ENCODE measurements around the gene RHEB.

The RHEB gene

GRCh38 chr7:151511946-151512345 lies 7.7 kb downstream of the RHEB start:
- no peaks in the 10 kb centered on the region for H3K9me3 ChIP-seq (ENCODE audit: insufficient read depth, low read depth, low read length)
- H3K27me3 ChIP-seq (ENCODE audit: insufficient read depth, low read length) = no peaks in the 10 kb centered on the region
- peaks cover 40% of the 10 kb centered on the region for H3K4me1 ChIP-seq (ENCODE audit: insufficient read depth, low read length)
- no peak overlapping the region for H3K9ac ChIP-seq (ENCODE audit: low read depth, low read length)
- H3K36me3 ChIP-seq (ENCODE audit: insufficient read depth, low read length) = no peaks in the 10 kb centered on the region
- 92% methylated on average over 4 of the region's 4 CpGs for WGBS
- no peak overlapping the region for H3K4me3 ChIP-seq (ENCODE audit: low read length)
- no peak overlapping the region for H3K27ac ChIP-seq (ENCODE audit: low read depth, low read length)

- H3K4me3 ChIP-seq (ENCODE audit: low read length) = no peak overlapping the region
- no peaks in the 10 kb centered on the region for H3K27me3 ChIP-seq (ENCODE audit: insufficient read depth, low read length)
- H3K9ac ChIP-seq (ENCODE audit: low read depth, low read length) = no peak overlapping the region
- H3K36me3 ChIP-seq (ENCODE audit: insufficient read depth, low read length) = no peaks in the 10 kb centered on the region
- peaks cover 45% of the 10 kb centered on the region for H3K4me1 ChIP-seq (ENCODE audit: insufficient read depth, low read length)
- WGBS = 93% methylated on average over 4 of the region's 4 CpGs
- H3K9me3 ChIP-seq (ENCODE audit: insufficient read depth, low read depth, low read length) = no peaks in the 10 kb centered on the region
- no peak overlapping the region for H3K27ac ChIP-seq (ENCODE audit: low read depth, low read length)
Observed at GRCh38 chr7:151511270-151511669, 8.4 kb downstream of the RHEB start.

- 89% methylated on average over 5 of the region's 5 CpGs for WGBS
- Histone ChIP-seq H3K9ac (ENCODE audit: low read depth, low read length) (no peak overlapping the region), H3K9me3 (ENCODE audit: insufficient read depth, low read depth, low read length) (no peaks in the 10 kb centered on the region), H3K36me3 (ENCODE audit: insufficient read depth, low read length) (no peaks in the 10 kb centered on the region), H3K4me3 (ENCODE audit: low read length) (no peak overlapping the region), H3K27me3 (ENCODE audit: insufficient read depth, low read length) (no peaks in the 10 kb centered on the region), H3K27ac (ENCODE audit: low read depth, low read length) (no peak overlapping the region), H3K4me1 (ENCODE audit: insufficient read depth, low read length) (peaks cover 54% of the 10 kb centered on the region)
Observed at GRCh38 chr7:151509670-151510333, 9.9 kb downstream of the RHEB start.

- Histone ChIP-seq H3K9ac (ENCODE audit: low read depth, low read length) (no peak overlapping the region), H3K27me3 (ENCODE audit: insufficient read depth, low read length) (no peaks in the 10 kb centered on the region), H3K36me3 (ENCODE audit: insufficient read depth, low read length) (no peaks in the 10 kb centered on the region), H3K4me1 (ENCODE audit: insufficient read depth, low read length) (peaks cover 63% of the 10 kb centered on the region), H3K9me3 (ENCODE audit: insufficient read depth, low read depth, low read length) (no peaks in the 10 kb centered on the region), H3K4me3 (ENCODE audit: low read length) (no peak overlapping the region), H3K27ac (ENCODE audit: low read depth, low read length) (no peak overlapping the region)
- 89% methylated on average over 6 of the region's 6 CpGs for WGBS
Observed at GRCh38 chr7:151508991-151509390, 10.7 kb downstream of the RHEB start.

- Histone ChIP-seq H3K4me3 (ENCODE audit: low read length) (no peak overlapping the region), H3K36me3 (ENCODE audit: insufficient read depth, low read length) (no peaks in the 10 kb centered on the region), H3K9me3 (ENCODE audit: insufficient read depth, low read depth, low read length) (no peaks in the 10 kb centered on the region), H3K27ac (ENCODE audit: low read depth, low read length) (no peak overlapping the region), H3K4me1 (ENCODE audit: insufficient read depth, low read length) (peaks cover 69% of the 10 kb centered on the region), H3K9ac (ENCODE audit: low read depth, low read length) (no peak overlapping the region), H3K27me3 (ENCODE audit: insufficient read depth, low read length) (no peaks in the 10 kb centered on the region)
- WGBS = 88% methylated on average over 1 of the region's 2 CpGs
Observed at GRCh38 chr7:151507806-151508205, 11.9 kb downstream of the RHEB start.

GRCh38 chr7:151506901-151507382 lies 12.8 kb downstream of the RHEB start:
- 68% methylated on average over 3 of the region's 5 CpGs for WGBS
- no peaks in the 10 kb centered on the region for H3K36me3 ChIP-seq (ENCODE audit: insufficient read depth, low read length)
- peaks cover 66% of the 10 kb centered on the region for H3K4me1 ChIP-seq (ENCODE audit: insufficient read depth, low read length)
- no peak overlapping the region for H3K27ac ChIP-seq (ENCODE audit: low read depth, low read length)
- H3K4me3 ChIP-seq (ENCODE audit: low read length) = no peak overlapping the region
- no peak overlapping the region for H3K9ac ChIP-seq (ENCODE audit: low read depth, low read length)
- H3K9me3 ChIP-seq (ENCODE audit: insufficient read depth, low read depth, low read length) = no peaks in the 10 kb centered on the region
- H3K27me3 ChIP-seq (ENCODE audit: insufficient read depth, low read length) = no peaks in the 10 kb centered on the region

GRCh38 chr7:151505836-151506468 lies 13.7 kb downstream of the RHEB start:
- WGBS = 98% methylated on average over 4 of the region's 4 CpGs
- Histone ChIP-seq H3K36me3 (ENCODE audit: insufficient read depth, low read length) (no peaks in the 10 kb centered on the region), H3K27me3 (ENCODE audit: insufficient read depth, low read length) (no peaks in the 10 kb centered on the region), H3K4me1 (ENCODE audit: insufficient read depth, low read length) (peaks cover 65% of the 10 kb centered on the region), H3K9ac (ENCODE audit: low read depth, low read length) (no peak overlapping the region), H3K27ac (ENCODE audit: low read depth, low read length) (no peak overlapping the region), H3K4me3 (ENCODE audit: low read length) (no peak overlapping the region), H3K9me3 (ENCODE audit: insufficient read depth, low read depth, low read length) (no peaks in the 10 kb centered on the region)

GRCh38 chr7:151505433-151505832 lies 14.3 kb downstream of the RHEB start:
- Histone ChIP-seq H3K4me1 (ENCODE audit: insufficient read depth, low read length) (peaks cover 64% of the 10 kb centered on the region), H3K9ac (ENCODE audit: low read depth, low read length) (no peak overlapping the region), H3K9me3 (ENCODE audit: insufficient read depth, low read depth, low read length) (no peaks in the 10 kb centered on the region), H3K4me3 (ENCODE audit: low read length) (no peak overlapping the region), H3K27me3 (ENCODE audit: insufficient read depth, low read length) (no peaks in the 10 kb centered on the region), H3K27ac (ENCODE audit: low read depth, low read length) (no peak overlapping the region), H3K36me3 (ENCODE audit: insufficient read depth, low read length) (no peaks in the 10 kb centered on the region)
- WGBS = 83% methylated on average over 1 of the region's 2 CpGs

- Histone ChIP-seq H3K4me1 (ENCODE audit: insufficient read depth, low read length) (peaks cover 58% of the 10 kb centered on the region), H3K9ac (ENCODE audit: low read depth, low read length) (no peak overlapping the region), H3K27ac (ENCODE audit: low read depth, low read length) (no peak overlapping the region), H3K4me3 (ENCODE audit: low read length) (no peak overlapping the region), H3K9me3 (ENCODE audit: insufficient read depth, low read depth, low read length) (no peaks in the 10 kb centered on the region), H3K36me3 (ENCODE audit: insufficient read depth, low read length) (no peaks in the 10 kb centered on the region), H3K27me3 (ENCODE audit: insufficient read depth, low read length) (no peaks in the 10 kb centered on the region)
- WGBS = 90% methylated on average over 4 of the region's 4 CpGs
Observed at GRCh38 chr7:151504715-151505326, 14.9 kb downstream of the RHEB start.

- Histone ChIP-seq H3K4me3 (ENCODE audit: low read length) (no peak overlapping the region), H3K27ac (ENCODE audit: low read depth, low read length) (no peak overlapping the region), H3K9me3 (ENCODE audit: insufficient read depth, low read depth, low read length) (no peaks in the 10 kb centered on the region), H3K4me1 (ENCODE audit: insufficient read depth, low read length) (peaks cover 52% of the 10 kb centered on the region), H3K9ac (ENCODE audit: low read depth, low read length) (no peak overlapping the region), H3K36me3 (ENCODE audit: insufficient read depth, low read length) (no peaks in the 10 kb centered on the region), H3K27me3 (ENCODE audit: insufficient read depth, low read length) (no peaks in the 10 kb centered on the region)
- WGBS = 91% methylated on average over 7 of the region's 7 CpGs
Observed at GRCh38 chr7:151503902-151504714, 15.6 kb downstream of the RHEB start.

GRCh38 chr7:151501676-151502075 lies 18.0 kb downstream of the RHEB start:
- Histone ChIP-seq H3K27ac (ENCODE audit: low read depth, low read length) (no peak overlapping the region), H3K9ac (ENCODE audit: low read depth, low read length) (no peak overlapping the region), H3K4me3 (ENCODE audit: low read length) (no peak overlapping the region), H3K36me3 (ENCODE audit: insufficient read depth, low read length) (no peaks in the 10 kb centered on the region), H3K9me3 (ENCODE audit: insufficient read depth, low read depth, low read length) (no peaks in the 10 kb centered on the region), H3K4me1 (ENCODE audit: insufficient read depth, low read length) (peaks cover 40% of the 10 kb centered on the region), H3K27me3 (ENCODE audit: insufficient read depth, low read length) (no peaks in the 10 kb centered on the region)
- 97% methylated on average over 15 of the region's 15 CpGs for WGBS
